VCaP (cell line): Measurements from ENCODE around the gene LAMP5.

Source experiments
- H3K27ac ChIP-seq: fragments of 450-650 bp; 2 replicates; pipeline ENCODE4 v1.5.1; 2017
- CTCF ChIP-seq: fragments of 450-650 bp; conservative IDR thresholded peaks from 2 replicates; pipeline ENCODE4 v1.5.1; 2017; ENCODE audit warnings: mild to moderate bottlenecking, moderate library complexity

Gene LAMP5

GRCh38 chr20:9555781-9556180, 41.4 kb downstream of the LAMP5 start:
- TF ChIP-seq CTCF: no peak
- no peak overlapping the region for H3K27ac ChIP-seq

- TF ChIP-seq CTCF: no peak
- H3K27ac ChIP-seq: no peak overlapping the region
Measured at GRCh38 chr20:9557411-9557810, 43.0 kb downstream of the LAMP5 start.

GRCh38 chr20:9565910-9566550, 51.6 kb downstream of the LAMP5 start:
- H3K27ac ChIP-seq: no peak overlapping the region
- TF ChIP-seq CTCF: no peak

- TF ChIP-seq CTCF: no peak
- H3K27ac ChIP-seq: no peak overlapping the region
Measured at GRCh38 chr20:9566977-9567376, 52.6 kb downstream of the LAMP5 start.

GRCh38 chr20:9570612-9571011, 56.2 kb downstream of the LAMP5 start:
- H3K27ac ChIP-seq: no peak overlapping the region
- no peak for TF ChIP-seq CTCF

- no peak for TF ChIP-seq CTCF
- no peak overlapping the region for H3K27ac ChIP-seq
Measured at GRCh38 chr20:9571783-9572182, 57.4 kb downstream of the LAMP5 start.

- no peak overlapping the region for H3K27ac ChIP-seq
- no peak for TF ChIP-seq CTCF
Measured at GRCh38 chr20:9572670-9573069, 58.3 kb downstream of the LAMP5 start.
